ENCODE data around the gene IL36G. TPM values are rescaled to one million over a fixed set of nuclear protein-coding genes. Genes with fewer than 3 reads are reported as not detected.

Gene IL36G
- total RNA-seq, 1 donor from 2014 or later = not detected

- Mint-ChIP-seq H3K9me3 (ENCODE audit: unreplicated experiment) (peaks cover 5% of the 10 kb centered on the region), H3K4me1 (ENCODE audit: low read depth, unreplicated experiment) (no peaks in the 10 kb centered on the region), H3K27ac (ENCODE audit: unreplicated experiment) (no peak overlapping the region), H3K27me3 (ENCODE audit: unreplicated experiment) (no peaks in the 10 kb centered on the region), H3K36me3 (ENCODE audit: unreplicated experiment) (no peaks in the 10 kb centered on the region), H3K4me3 (ENCODE audit: unreplicated experiment) (no peak overlapping the region)
- DNase-seq = no peak
- TF ChIP-seq CTCF (IDR thresholded peaks at IDR 0.05; ENCODE audit: partially characterized antibody, unreplicated experiment) = no peak
Measured at GRCh38 chr2:112946086-112946485, 31.7 kb upstream of the IL36G start.

GRCh38 chr2:112947374-112947773 lies 30.4 kb upstream of the IL36G start:
- no peaks in the 10 kb centered on the region for H3K36me3 Mint-ChIP-seq (ENCODE audit: unreplicated experiment)
- TF ChIP-seq CTCF (IDR thresholded peaks at IDR 0.05; ENCODE audit: partially characterized antibody, unreplicated experiment) = no peak
- H3K27me3 Mint-ChIP-seq (ENCODE audit: unreplicated experiment) = no peaks in the 10 kb centered on the region
- peaks cover 5% of the 10 kb centered on the region for H3K9me3 Mint-ChIP-seq (ENCODE audit: unreplicated experiment)
- no peak overlapping the region for H3K4me3 Mint-ChIP-seq (ENCODE audit: unreplicated experiment)
- H3K27ac Mint-ChIP-seq (ENCODE audit: unreplicated experiment) = no peak overlapping the region
- no peak for DNase-seq
- no peaks in the 10 kb centered on the region for H3K4me1 Mint-ChIP-seq (ENCODE audit: low read depth, unreplicated experiment)

GRCh38 chr2:112949456-112949855 lies 28.4 kb upstream of the IL36G start:
- Mint-ChIP-seq H3K36me3 (ENCODE audit: unreplicated experiment) (peaks cover 3% of the 10 kb centered on the region), H3K4me1 (ENCODE audit: low read depth, unreplicated experiment) (no peaks in the 10 kb centered on the region), H3K27me3 (ENCODE audit: unreplicated experiment) (no peaks in the 10 kb centered on the region), H3K9me3 (ENCODE audit: unreplicated experiment) (peaks cover 5% of the 10 kb centered on the region), H3K27ac (ENCODE audit: unreplicated experiment) (no peak overlapping the region), H3K4me3 (ENCODE audit: unreplicated experiment) (no peak overlapping the region)
- DNase-seq = no peak
- no peak for TF ChIP-seq CTCF (IDR thresholded peaks at IDR 0.05; ENCODE audit: partially characterized antibody, unreplicated experiment)

GRCh38 chr2:112954364-112954763 lies 23.4 kb upstream of the IL36G start:
- peaks cover 3% of the 10 kb centered on the region for H3K36me3 Mint-ChIP-seq (ENCODE audit: unreplicated experiment)
- no peak for TF ChIP-seq CTCF (IDR thresholded peaks at IDR 0.05; ENCODE audit: partially characterized antibody, unreplicated experiment)
- no peaks in the 10 kb centered on the region for H3K27me3 Mint-ChIP-seq (ENCODE audit: unreplicated experiment)
- no peaks in the 10 kb centered on the region for H3K9me3 Mint-ChIP-seq (ENCODE audit: unreplicated experiment)
- no peak for DNase-seq
- H3K27ac Mint-ChIP-seq (ENCODE audit: unreplicated experiment) = no peak overlapping the region
- H3K4me3 Mint-ChIP-seq (ENCODE audit: unreplicated experiment) = no peak overlapping the region
- H3K4me1 Mint-ChIP-seq (ENCODE audit: low read depth, unreplicated experiment) = no peaks in the 10 kb centered on the region

GRCh38 chr2:112957511-112957910 lies 20.3 kb upstream of the IL36G start:
- Mint-ChIP-seq H3K27me3 (ENCODE audit: unreplicated experiment) (no peaks in the 10 kb centered on the region), H3K4me1 (ENCODE audit: low read depth, unreplicated experiment) (no peaks in the 10 kb centered on the region), H3K9me3 (ENCODE audit: unreplicated experiment) (no peaks in the 10 kb centered on the region), H3K27ac (ENCODE audit: unreplicated experiment) (no peak overlapping the region), H3K4me3 (ENCODE audit: unreplicated experiment) (no peak overlapping the region), H3K36me3 (ENCODE audit: unreplicated experiment) (peaks cover 3% of the 10 kb centered on the region)
- DNase-seq = no peak
- TF ChIP-seq CTCF (IDR thresholded peaks at IDR 0.05; ENCODE audit: partially characterized antibody, unreplicated experiment) = no peak
